ENCODE measurements around the gene PDZD8. TPM values are rescaled to one million over a fixed set of nuclear protein-coding genes. Genes with fewer than 3 reads are reported as not detected.

Gene PDZD8
- total RNA-seq, 2 experiments from 2014 or later = 13.6 to 15.8 TPM

- Mint-ChIP-seq H3K27ac (no peak overlapping the region), H3K36me3 (ENCODE audit: low read depth) (peaks cover 41% of the 10 kb centered on the region), H3K4me3 (no peak overlapping the region), H3K9me3 (peaks cover 7% of the 10 kb centered on the region), H3K4me1 (ENCODE audit: low read depth) (peaks cover 14% of the 10 kb centered on the region), H3K27me3 (ENCODE audit: low read depth) (no peaks in the 10 kb centered on the region)
- DNase-seq = no peak
- intact Hi-C loops (cut with micrococcal nuclease) = no loop called here
- CTCF ChIA-PET = no interaction called here
Observed at GRCh38 chr10:117339979-117340378, 35.3 kb downstream of the PDZD8 start.

- H3K27ac Mint-ChIP-seq = no peak overlapping the region
- intact Hi-C loops (cut with micrococcal nuclease) = no loop called here
- H3K9me3 Mint-ChIP-seq = peaks cover 10% of the 10 kb centered on the region
- no peak for DNase-seq
- no peaks in the 10 kb centered on the region for H3K27me3 Mint-ChIP-seq (ENCODE audit: low read depth)
- CTCF ChIA-PET = no interaction called here
- no peak overlapping the region for H3K4me3 Mint-ChIP-seq
- H3K4me1 Mint-ChIP-seq (ENCODE audit: low read depth) = peaks cover 13% of the 10 kb centered on the region
- peaks cover 45% of the 10 kb centered on the region for H3K36me3 Mint-ChIP-seq (ENCODE audit: low read depth)
Observed at GRCh38 chr10:117339578-117339977, 35.7 kb downstream of the PDZD8 start.

GRCh38 chr10:117334926-117335325, 40.3 kb downstream of the PDZD8 start:
- intact Hi-C loops (cut with micrococcal nuclease) = no loop called here
- H3K36me3 Mint-ChIP-seq (ENCODE audit: low read depth) = peaks cover 50% of the 10 kb centered on the region
- peaks cover 13% of the 10 kb centered on the region for H3K9me3 Mint-ChIP-seq
- H3K4me1 Mint-ChIP-seq (ENCODE audit: low read depth) = peaks cover 2% of the 10 kb centered on the region
- no peak for DNase-seq
- no peaks in the 10 kb centered on the region for H3K27me3 Mint-ChIP-seq (ENCODE audit: low read depth)
- no peak overlapping the region for H3K4me3 Mint-ChIP-seq
- CTCF ChIA-PET = no interaction called here
- no peak overlapping the region for H3K27ac Mint-ChIP-seq

GRCh38 chr10:117334066-117334465, 41.2 kb downstream of the PDZD8 start:
- Mint-ChIP-seq H3K27me3 (ENCODE audit: low read depth) (no peaks in the 10 kb centered on the region), H3K27ac (no peak overlapping the region), H3K4me3 (no peak overlapping the region), H3K4me1 (ENCODE audit: low read depth) (peaks cover 2% of the 10 kb centered on the region), H3K9me3 (peaks cover 13% of the 10 kb centered on the region), H3K36me3 (ENCODE audit: low read depth) (peaks cover 48% of the 10 kb centered on the region)
- intact Hi-C loops (cut with micrococcal nuclease) = no loop called here
- no peak for DNase-seq
- CTCF ChIA-PET = interaction anchor here (1.4 kb wide), 1 partner anchor 11 kb away, joined by 4 read pairs; no protein-coding TSS in a partner anchor

GRCh38 chr10:117327262-117327661, 48.0 kb downstream of the PDZD8 start:
- DNase-seq = no peak
- no peaks in the 10 kb centered on the region for H3K9me3 Mint-ChIP-seq
- H3K4me3 Mint-ChIP-seq = no peak overlapping the region
- H3K4me1 Mint-ChIP-seq (ENCODE audit: low read depth) = peaks cover 2% of the 10 kb centered on the region
- CTCF ChIA-PET = no interaction called here
- peaks cover 23% of the 10 kb centered on the region for H3K36me3 Mint-ChIP-seq (ENCODE audit: low read depth)
- H3K27me3 Mint-ChIP-seq (ENCODE audit: low read depth) = no peaks in the 10 kb centered on the region
- H3K27ac Mint-ChIP-seq = no peak overlapping the region
- intact Hi-C loops (cut with micrococcal nuclease) = no loop called here

- Mint-ChIP-seq H3K27ac (no peak overlapping the region), H3K36me3 (ENCODE audit: low read depth) (peaks cover 9% of the 10 kb centered on the region), H3K27me3 (ENCODE audit: low read depth) (no peaks in the 10 kb centered on the region), H3K4me1 (ENCODE audit: low read depth) (no peaks in the 10 kb centered on the region), H3K9me3 (no peaks in the 10 kb centered on the region), H3K4me3 (no peak overlapping the region)
- CTCF ChIA-PET = interaction anchor here (1.2 kb wide), 1 partner anchor 108 kb away, joined by 4 read pairs; no protein-coding TSS in a partner anchor
- intact Hi-C loops (cut with micrococcal nuclease) = no loop called here
- DNase-seq = no peak
Observed at GRCh38 chr10:117324367-117324766, 50.9 kb downstream of the PDZD8 start.

GRCh38 chr10:117322260-117322659, 53.0 kb downstream of the PDZD8 start:
- CTCF ChIA-PET = interaction anchor here (0.5 to 2.1 kb wide), 4 partner anchors 12 to 1071 kb away, joined by 3 to 9 read pairs (median 5); no protein-coding TSS in a partner anchor
- no peak overlapping the region for H3K27ac Mint-ChIP-seq
- peaks cover 12% of the 10 kb centered on the region for H3K36me3 Mint-ChIP-seq (ENCODE audit: low read depth)
- no peaks in the 10 kb centered on the region for H3K27me3 Mint-ChIP-seq (ENCODE audit: low read depth)
- intact Hi-C loops (cut with micrococcal nuclease) = no loop called here
- H3K4me3 Mint-ChIP-seq = no peak overlapping the region
- H3K9me3 Mint-ChIP-seq = no peaks in the 10 kb centered on the region
- DNase-seq = no peak
- no peaks in the 10 kb centered on the region for H3K4me1 Mint-ChIP-seq (ENCODE audit: low read depth)

- no peaks in the 10 kb centered on the region for H3K9me3 Mint-ChIP-seq
- no peaks in the 10 kb centered on the region for H3K4me1 Mint-ChIP-seq (ENCODE audit: low read depth)
- intact Hi-C loops (cut with micrococcal nuclease) = loop anchor here (1.0 kb wide), 1 partner anchor 103 kb away; no protein-coding TSS in a partner anchor
- H3K4me3 Mint-ChIP-seq = no peak overlapping the region
- H3K27me3 Mint-ChIP-seq (ENCODE audit: low read depth) = no peaks in the 10 kb centered on the region
- CTCF ChIA-PET = interaction anchor here (0.6 to 5.6 kb wide), 8 partner anchors 11 to 709 kb away, joined by 3 to 87 read pairs (median 4); no protein-coding TSS in a partner anchor
- H3K27ac Mint-ChIP-seq = no peak overlapping the region
- H3K36me3 Mint-ChIP-seq (ENCODE audit: low read depth) = peaks cover 7% of the 10 kb centered on the region
- DNase-seq = peak; percentile 8
Observed at GRCh38 chr10:117320050-117320665, 55.1 kb downstream of the PDZD8 start.

GRCh38 chr10:117318909-117319308, 56.3 kb downstream of the PDZD8 start:
- Mint-ChIP-seq H3K9me3 (no peaks in the 10 kb centered on the region), H3K4me1 (ENCODE audit: low read depth) (no peaks in the 10 kb centered on the region), H3K4me3 (no peak overlapping the region), H3K27ac (no peak overlapping the region), H3K27me3 (ENCODE audit: low read depth) (no peaks in the 10 kb centered on the region), H3K36me3 (ENCODE audit: low read depth) (peaks cover 10% of the 10 kb centered on the region)
- intact Hi-C loops (cut with micrococcal nuclease) = no loop called here
- CTCF ChIA-PET = interaction anchor here (0.7 to 5.6 kb wide), 13 partner anchors 26 to 274 kb away, joined by 3 to 87 read pairs (median 4); no protein-coding TSS in a partner anchor
- DNase-seq = no peak

- intact Hi-C loops (cut with micrococcal nuclease) = no loop called here
- CTCF ChIA-PET = interaction anchor here (5.6 kb wide), 1 partner anchor 99 kb away, joined by 87 read pairs; no protein-coding TSS in a partner anchor
- Mint-ChIP-seq H3K4me1 (ENCODE audit: low read depth) (peaks cover 2% of the 10 kb centered on the region), H3K27me3 (ENCODE audit: low read depth) (no peaks in the 10 kb centered on the region), H3K4me3 (no peak overlapping the region), H3K27ac (no peak overlapping the region), H3K36me3 (ENCODE audit: low read depth) (peaks cover 26% of the 10 kb centered on the region), H3K9me3 (no peaks in the 10 kb centered on the region)
- no peak for DNase-seq
Observed at GRCh38 chr10:117316701-117317100, 58.5 kb downstream of the PDZD8 start.

- intact Hi-C loops (cut with micrococcal nuclease) = no loop called here
- Mint-ChIP-seq H3K9me3 (no peaks in the 10 kb centered on the region), H3K4me3 (no peak overlapping the region), H3K36me3 (ENCODE audit: low read depth) (peaks cover 37% of the 10 kb centered on the region), H3K27ac (no peak overlapping the region), H3K27me3 (ENCODE audit: low read depth) (no peaks in the 10 kb centered on the region), H3K4me1 (ENCODE audit: low read depth) (peaks cover 15% of the 10 kb centered on the region)
- DNase-seq = no peak
- CTCF ChIA-PET = no interaction called here
Observed at GRCh38 chr10:117313641-117314040, 61.6 kb downstream of the PDZD8 start.

GRCh38 chr10:117312430-117312829, 62.8 kb downstream of the PDZD8 start:
- no peak overlapping the region for H3K4me3 Mint-ChIP-seq
- peaks cover 36% of the 10 kb centered on the region for H3K36me3 Mint-ChIP-seq (ENCODE audit: low read depth)
- H3K27me3 Mint-ChIP-seq (ENCODE audit: low read depth) = no peaks in the 10 kb centered on the region
- intact Hi-C loops (cut with micrococcal nuclease) = no loop called here
- CTCF ChIA-PET = no interaction called here
- H3K27ac Mint-ChIP-seq = no peak overlapping the region
- DNase-seq = no peak
- H3K9me3 Mint-ChIP-seq = no peaks in the 10 kb centered on the region
- H3K4me1 Mint-ChIP-seq (ENCODE audit: low read depth) = peaks cover 15% of the 10 kb centered on the region

- no peaks in the 10 kb centered on the region for H3K9me3 Mint-ChIP-seq
- no peaks in the 10 kb centered on the region for H3K27me3 Mint-ChIP-seq (ENCODE audit: low read depth)
- CTCF ChIA-PET = no interaction called here
Observed at GRCh38 chr10:117311261-117311660, 64.0 kb downstream of the PDZD8 start.

More at GRCh38 chr10:117311261-117311660, 64.0 kb downstream of the PDZD8 start:
- H3K27ac Mint-ChIP-seq = no peak overlapping the region
- H3K36me3 Mint-ChIP-seq (ENCODE audit: low read depth) = peaks cover 32% of the 10 kb centered on the region
- H3K4me1 Mint-ChIP-seq (ENCODE audit: low read depth) = peaks cover 15% of the 10 kb centered on the region
- no peak for DNase-seq
- no peak overlapping the region for H3K4me3 Mint-ChIP-seq
- intact Hi-C loops (cut with micrococcal nuclease) = no loop called here
